Adrenal gland (tissue), 5 donors: Measurements from ENCODE around the gene ARHGAP5.

Experiments used
- CTCF ChIP-seq, 6 experiments: fragments of 450-650 bp in 4 of 6; fragments of 200-600 bp in 2 of 6; sonication (generic) in 1 of 6; IDR thresholded peaks; 1 replicate in 5 of 6; 2 replicates in 1 of 6; pipeline versions ENCODE4 v1.5.1 to v1.8.0; 2016 to 2021; ENCODE audit warnings: antibody characterized with exemption in 6 of 6, mild to moderate bottlenecking in 2 of 6, moderate library complexity in 1 of 6
- POLR2A ChIP-seq, 2 donors: fragments of 450-650 bp; IDR thresholded peaks; one replicate each; pipeline ENCODE4 v1.6.1; 2017; ENCODE audit warnings: antibody characterized with exemption in 2 of 2, mild to moderate bottlenecking in 2 of 2, moderate library complexity in 1 of 2
- donor health status: DM: no; HTN: no; CAD: no.

- TF ChIP-seq CTCF (IDR thresholded peaks at IDR 0.05) (no peak), POLR2A (IDR thresholded peaks at IDR 0.05) (no peak)
Observed at GRCh38 chr14:32072676-32073075, 4.4 kb upstream of the ARHGAP5 start.
